PC-9 (cell line): ENCODE measurements around the gene WDR5. TPM values are rescaled to one million over a fixed set of nuclear protein-coding genes. Genes with fewer than 3 reads are reported as not detected.

Experiments
- BruUV-seq: library from RNA; stranded (reverse); fragments of 400-500 nt; replicated peaks from 2 replicates; lab custom pipeline; 2021; lab: Mats Ljungman, UMichigan
- CTCF ChIA-PET: fragments of 300-600 bp; sonication (Branson Sonifier 250); formaldehyde crosslinking; loops from one replicate; lab custom pipeline; 2022; ENCODE audit warnings: antibody characterized with exemption; lab: Charles Lee
- POLR2A ChIA-PET: fragments of 300-600 bp; sonication (Branson Sonifier 250); formaldehyde crosslinking; loops from one replicate; lab custom pipeline; 2022; ENCODE audit warnings: antibody characterized with exemption; ENCODE audit not compliant: unreplicated experiment; lab: Charles Lee
- DNase-seq, 2 experiments: peaks; one replicate each; pipeline versions ENCODE4 v3.0.0 to v3.0.0-alpha.2; 2015 to 2022; ENCODE audit warnings: mixed read lengths in 1 of 2
- H2AFZ ChIP-seq: fragments of 200-600 bp; sonication (generic); 2 replicates; pipeline ENCODE4 v1.8.1; 2017; ENCODE audit warnings: antibody characterized with exemption
- H3F3A ChIP-seq: fragments of 200-600 bp; sonication (generic); 2 replicates; pipeline ENCODE4 v1.8.1; 2017; ENCODE audit warnings: antibody characterized with exemption, mild to moderate bottlenecking, low read depth; ENCODE audit not compliant: insufficient read depth
- H3K27ac ChIP-seq: fragments of 200-600 bp; sonication (generic); 2 replicates; pipeline ENCODE4 v1.6.1; 2016; ENCODE audit warnings: mixed run types
- H3K27me3 ChIP-seq: fragments of 200-600 bp; sonication (generic); 2 replicates; pipeline ENCODE4 v1.6.1; 2016; ENCODE audit warnings: low read depth, mixed run types; ENCODE audit not compliant: insufficient read depth
- H3K36me3 ChIP-seq: fragments of 200-600 bp; sonication (generic); 2 replicates; pipeline ENCODE4 v1.6.1; 2016; ENCODE audit warnings: low read depth, mixed run types
- H3K4me1 ChIP-seq: fragments of 200-600 bp; sonication (generic); replicated peaks from 2 replicates; pipeline ENCODE4 v1.6.1; 2016; ENCODE audit warnings: mixed run types; ENCODE audit not compliant: insufficient read depth
- H3K4me2 ChIP-seq: fragments of 200-600 bp; sonication (generic); 2 replicates; pipeline ENCODE4 v1.6.1; 2017; ENCODE audit warnings: mixed run types
- H3K4me3 ChIP-seq: fragments of 200-600 bp; sonication (generic); 2 replicates; pipeline ENCODE4 v1.6.1; 2016; ENCODE audit warnings: mixed run types
- H3K79me2 ChIP-seq: fragments of 200-600 bp; sonication (generic); 2 replicates; pipeline ENCODE4 v1.6.1; 2017; ENCODE audit warnings: low read depth, mixed run types
- H3K9me2 ChIP-seq: fragments of 200-600 bp; sonication (generic); 2 replicates; pipeline ENCODE4 v1.8.1; 2017; ENCODE audit warnings: mild to moderate bottlenecking; ENCODE audit not compliant: insufficient read depth
- H3K9me3 ChIP-seq: fragments of 200-600 bp; sonication (generic); 2 replicates; pipeline ENCODE4 v1.8.1; 2016; ENCODE audit warnings: low read depth; ENCODE audit not compliant: insufficient read depth
- H4K20me1 ChIP-seq: fragments of 200-600 bp; sonication (generic); 2 replicates; pipeline ENCODE4 v1.8.1; 2017; ENCODE audit not compliant: insufficient read depth
- CTCF ChIP-seq: fragments of 200-600 bp; sonication (generic); conservative IDR thresholded peaks from 2 replicates; pipeline ENCODE4 v1.6.1; 2017; ENCODE audit warnings: mixed run types, antibody characterized with exemption, mild to moderate bottlenecking, moderate library complexity
- EZH2 ChIP-seq: fragments of 200-600 bp; sonication (generic); IDR thresholded peaks from 2 replicates; pipeline ENCODE4 v1.8.0; 2017; ENCODE audit warnings: antibody characterized with exemption, low read depth
- intact Hi-C: fragments of 100-400 bp; cut with micrococcal nuclease; formaldehyde crosslinking; loops from one replicate; pipeline ENCODE4 v1.10.0; 2022; ENCODE audit not compliant: unreplicated experiment
- total RNA-seq: library from RNA; stranded (reverse); gene quantifications from 2 replicates; pipeline ENCODE4 v1.2.3, GENCODE V29; 2021

The WDR5 gene
- total RNA-seq, 1 experiment from 2014 or later = 53.4 TPM

- Histone ChIP-seq H3K79me2 (no peaks in the 10 kb centered on the region), H3K4me1 (no peaks in the 10 kb centered on the region), H3K36me3 (no peaks in the 10 kb centered on the region), H3K4me3 (no peak overlapping the region), H3K9me3 (no peaks in the 10 kb centered on the region), H3F3A (peaks cover 8% of the 10 kb centered on the region), H2AFZ (no peak overlapping the region), H3K4me2 (no peak overlapping the region), H3K27ac (no peak overlapping the region), H3K9me2 (no peaks in the 10 kb centered on the region), H4K20me1 (no peaks in the 10 kb centered on the region; the same call in 1 of the 2 replicates), H3K27me3 (peaks cover 26% of the 10 kb centered on the region)
- TF ChIP-seq EZH2 (no peak), CTCF (no peak)
- POLR2A ChIA-PET = no interaction called here
- BruUV-seq = no TSS peak
- CTCF ChIA-PET = no interaction called here
- intact Hi-C loops = no loop called here
- no peak for DNase-seq
Observed at GRCh38 chr9:134187110-134187531, 51.2 kb downstream of the WDR5 start.

- intact Hi-C loops = no loop called here
Observed at GRCh38 chr9:134187891-134188385, 52.1 kb downstream of the WDR5 start.

GRCh38 chr9:134188386-134189144, 52.7 kb downstream of the WDR5 start:
- Histone ChIP-seq H2AFZ (no peak overlapping the region), H3K4me3 (no peak overlapping the region), H3K9me2 (no peaks in the 10 kb centered on the region), H3K36me3 (no peaks in the 10 kb centered on the region), H4K20me1 (no peaks in the 10 kb centered on the region; the same call in 1 of the 2 replicates), H3F3A (peaks cover 8% of the 10 kb centered on the region), H3K4me2 (no peak overlapping the region), H3K9me3 (no peaks in the 10 kb centered on the region), H3K27me3 (peaks cover 27% of the 10 kb centered on the region), H3K27ac (no peak overlapping the region), H3K79me2 (no peaks in the 10 kb centered on the region), H3K4me1 (no peaks in the 10 kb centered on the region)
- ChIA-PET CTCF (no interaction called here), POLR2A (no interaction called here)
- intact Hi-C loops = no loop called here
- TF ChIP-seq CTCF (no peak), EZH2 (no peak)
- no TSS peak for BruUV-seq
- no peak for DNase-seq

More at GRCh38 chr9:134187891-134188385, 52.1 kb downstream of the WDR5 start:
- Histone ChIP-seq H2AFZ (no peak overlapping the region), H3K4me2 (no peak overlapping the region), H3K27me3 (peaks cover 27% of the 10 kb centered on the region), H3K9me2 (no peaks in the 10 kb centered on the region), H3K79me2 (no peaks in the 10 kb centered on the region), H3K27ac (no peak overlapping the region), H3K4me1 (no peaks in the 10 kb centered on the region), H3K36me3 (no peaks in the 10 kb centered on the region), H4K20me1 (no peaks in the 10 kb centered on the region; the same call in 1 of the 2 replicates), H3K9me3 (no peaks in the 10 kb centered on the region), H3K4me3 (no peak overlapping the region), H3F3A (peaks cover 8% of the 10 kb centered on the region)
- POLR2A ChIA-PET = no interaction called here
- BruUV-seq = no TSS peak
- TF ChIP-seq EZH2 (no peak), CTCF (no peak)
- CTCF ChIA-PET = no interaction called here
- no peak for DNase-seq
